GM23338 (cell line): Measurements from ENCODE around the gene KCNT1. TPM values are rescaled to one million over a fixed set of nuclear protein-coding genes. Genes with fewer than 3 reads are reported as not detected.

Experiments used
- ATAC-seq: fragments of 200-7000 bp; cut with Tn5 transposase; 3 replicates; pipeline ENCODE4 v1.9.1; 2020
- DNase-seq: peaks from one replicate; pipeline ENCODE4 v3.0.0-alpha.2; 2015; ENCODE audit warnings: low spot score
- H2AFZ ChIP-seq: fragments of 200-600 bp; sonication (generic); 2 replicates; pipeline ENCODE4 v1.8.0; 2016; ENCODE audit warnings: antibody characterized with exemption, mild to moderate bottlenecking, moderate library complexity
- H3F3A ChIP-seq: fragments of 200-600 bp; sonication (generic); replicated peaks from 2 replicates; pipeline ENCODE4 v1.8.0; 2017; ENCODE audit warnings: antibody characterized with exemption, mixed run types, low read depth
- H3K27ac ChIP-seq: fragments of 200-600 bp; sonication (generic); 2 replicates; pipeline ENCODE4 v1.6.1; 2016; ENCODE audit warnings: low read depth
- H3K27me3 ChIP-seq: fragments of 200-600 bp; sonication (generic); 2 replicates; pipeline ENCODE4 v1.8.0; 2016; ENCODE audit warnings: mild to moderate bottlenecking, mixed run types, moderate library complexity; ENCODE audit not compliant: insufficient read depth
- H3K36me3 ChIP-seq: fragments of 200-600 bp; sonication (generic); 2 replicates; pipeline ENCODE4 v1.8.0; 2016; ENCODE audit warnings: mild to moderate bottlenecking; ENCODE audit not compliant: insufficient read depth
- H3K4me1 ChIP-seq: fragments of 200-600 bp; sonication (generic); 2 replicates; pipeline ENCODE4 v1.8.0; 2016; ENCODE audit warnings: mild to moderate bottlenecking, moderate library complexity; ENCODE audit not compliant: insufficient read depth
- H3K4me2 ChIP-seq: fragments of 200-600 bp; sonication (generic); 2 replicates; pipeline ENCODE4 v1.7.1; 2017; ENCODE audit warnings: mixed run types
- H3K4me3 ChIP-seq: fragments of 200-600 bp; sonication (generic); 2 replicates; pipeline ENCODE4 v1.6.1; 2016; ENCODE audit warnings: mixed run types
- H3K79me2 ChIP-seq: fragments of 200-600 bp; sonication (generic); replicated peaks from 2 replicates; pipeline ENCODE4 v1.8.0; 2017; ENCODE audit warnings: mild to moderate bottlenecking; ENCODE audit not compliant: insufficient read depth
- H3K9me2 ChIP-seq: fragments of 200-600 bp; sonication (generic); 2 replicates; pipeline ENCODE4 v1.8.0; 2017; ENCODE audit not compliant: insufficient read depth
- H4K20me1 ChIP-seq: fragments of 200-600 bp; sonication (generic); replicated peaks from 2 replicates; pipeline ENCODE4 v1.8.0; 2017; ENCODE audit warnings: mild to moderate bottlenecking; ENCODE audit not compliant: insufficient read depth
- H3K27ac Mint-ChIP-seq: 2 replicates; pipeline ENCODE4 v1.8.0; 2020; ENCODE audit warnings: inconsistent platforms, mild to moderate bottlenecking, moderate library complexity, mixed read lengths
- H3K27me3 Mint-ChIP-seq: 3 replicates; pipeline ENCODE4 v1.8.0; 2022; ENCODE audit warnings: low read depth, mild to moderate bottlenecking, moderate library complexity, mixed read lengths, inconsistent platforms; ENCODE audit not compliant: insufficient read depth, poor library complexity
- H3K36me3 Mint-ChIP-seq: 3 replicates; pipeline ENCODE4 v1.8.0; 2021; ENCODE audit warnings: low read depth, mild to moderate bottlenecking, inconsistent platforms, moderate library complexity, mixed read lengths
- H3K4me1 Mint-ChIP-seq: 3 replicates; pipeline ENCODE4 v1.8.0; 2020; ENCODE audit warnings: mild to moderate bottlenecking, inconsistent platforms, mixed read lengths
- H3K4me3 Mint-ChIP-seq: 3 replicates; pipeline ENCODE4 v1.8.0; 2021; ENCODE audit warnings: moderate library complexity, mild to moderate bottlenecking, inconsistent platforms, mixed read lengths
- H3K9me3 Mint-ChIP-seq: 3 replicates; pipeline ENCODE4 v1.8.0; 2020; ENCODE audit warnings: moderate library complexity, mild to moderate bottlenecking, inconsistent platforms, mixed read lengths
- CREB1 ChIP-seq: fragments of 250-450 bp; sonication (Bioruptor Pico); IDR thresholded peaks from 2 replicates; pipeline ENCODE4 v1.5.0; 2020; ENCODE audit warnings: low read depth, mild to moderate bottlenecking, moderate library complexity
- CTCF ChIP-seq, 2 experiments: fragments of 200-600 bp in 1 of 2; sonication (generic) in 1 of 2; conservative IDR thresholded peaks; 2 replicates each; pipeline versions ENCODE4 v1.5.1 to v1.6.1; 2016 to 2017; ENCODE audit warnings: antibody characterized with exemption in 2 of 2, low read depth in 2 of 2, mild to moderate bottlenecking in 2 of 2, moderate library complexity in 1 of 2
- ETS1 ChIP-seq: IDR thresholded peaks from 2 replicates; pipeline ENCODE4 v1.6.1; 2016; ENCODE audit warnings: antibody characterized with exemption
- EZH2 ChIP-seq: fragments of 200-600 bp; sonication (generic); IDR thresholded peaks from one replicate; pipeline ENCODE4 v1.8.0; 2017; ENCODE audit warnings: antibody characterized with exemption, mild to moderate bottlenecking, low read depth; ENCODE audit not compliant: unreplicated experiment
- EZH2phosphoT487 ChIP-seq: fragments of 200-600 bp; sonication (generic); IDR thresholded peaks from one replicate; pipeline ENCODE4 v1.8.1; 2018; ENCODE audit warnings: antibody characterized with exemption; ENCODE audit not compliant: unreplicated experiment
- JUNB ChIP-seq: IDR thresholded peaks from one replicate; pipeline ENCODE4 v1.6.1; 2016; ENCODE audit warnings: antibody characterized with exemption; ENCODE audit not compliant: unreplicated experiment
- NANOG ChIP-seq: IDR thresholded peaks from 2 replicates; pipeline ENCODE4 v1.6.1; 2016; ENCODE audit warnings: antibody characterized with exemption, borderline replicate concordance
- POLR2AphosphoS5 ChIP-seq: IDR thresholded peaks from 2 replicates; pipeline ENCODE4 v1.6.1; 2016; ENCODE audit warnings: antibody characterized with exemption, low read depth
- STAT1 ChIP-seq: IDR thresholded peaks from one replicate; pipeline ENCODE4 v1.6.1; 2016; ENCODE audit warnings: antibody characterized with exemption; ENCODE audit not compliant: unreplicated experiment
- ZNF114 ChIP-seq: fragments of 250-450 bp; sonication (Bioruptor Pico); IDR thresholded peaks from 2 replicates; pipeline ENCODE4 v1.5.0; 2020; ENCODE audit warnings: mild to moderate bottlenecking, moderate library complexity
- ZNF331 ChIP-seq: fragments of 250-450 bp; sonication (Bioruptor Pico); IDR thresholded peaks from 2 replicates; pipeline ENCODE4 v1.5.0; 2020; ENCODE audit warnings: low read depth, mild to moderate bottlenecking, moderate library complexity
- ZNF462 ChIP-seq: fragments of 250-450 bp; sonication (Bioruptor Pico); IDR thresholded peaks from 2 replicates; pipeline ENCODE4 v1.5.0; 2020; ENCODE audit warnings: mild to moderate bottlenecking, moderate library complexity
- polyA plus RNA-seq: library from polyadenylated mRNA; unstranded; fragments of >200 nt; fragmentation: Nextera tagmentation; extraction: Ambion mirVana; gene quantifications from 2 replicates; pipeline ENCODE4 v1.2.1, GENCODE V29; 2016
- total RNA-seq: library from RNA; depleted of rRNA; stranded (reverse); fragments of >200 nt; shearing (Covaris generic); gene quantifications from 2 replicates; pipeline ENCODE4 v1.2.3, GENCODE V29; 2014

KCNT1 gene
- total and polyA plus RNA-seq, 2 experiments from 2014 or later: 0.05 to 0.28 TPM

GRCh38 chr9:135676891-135677290 lies 25.1 kb upstream of the KCNT1 start:
- Mint-ChIP-seq H3K27me3 (peaks cover 4% of the 10 kb centered on the region), H3K9me3 (peaks cover 4% of the 10 kb centered on the region; the same call in 1 of the 3 replicates), H3K4me1 (peaks cover 8% of the 10 kb centered on the region), H3K4me3 (no peak overlapping the region), H3K27ac (no peak overlapping the region), H3K36me3 (no peaks in the 10 kb centered on the region)
- ATAC-seq (no peak), DNase-seq (no peak)
- H3K36me3 ChIP-seq: no peaks in the 10 kb centered on the region
- H3K4me3 ChIP-seq: no peak overlapping the region
- no peak overlapping the region for H3K27ac ChIP-seq
- H3F3A ChIP-seq: no peaks in the 10 kb centered on the region
- TF ChIP-seq ETS1 (no peak), POLR2AphosphoS5 (no peak), EZH2phosphoT487 (no peak), EZH2 (no peak), ZNF114 (CRISPR knock-in tag) (no peak), CTCF (conservative IDR thresholded peaks at IDR 0.05; ENCODE audit: low read depth in 2 of 2) (no peak), NANOG (no peak), ZNF331 (CRISPR knock-in tag) (no peak), STAT1 (no peak), JUNB (no peak), ZNF462 (CRISPR knock-in tag) (no peak), CREB1 (CRISPR knock-in tag) (no peak)
- H3K27me3 ChIP-seq: no peaks in the 10 kb centered on the region
- H4K20me1 ChIP-seq: no peaks in the 10 kb centered on the region
- H3K79me2 ChIP-seq: no peaks in the 10 kb centered on the region
- no peaks in the 10 kb centered on the region for H3K9me2 ChIP-seq
- no peaks in the 10 kb centered on the region; the same call in 1 of the 2 replicates for H3K4me1 ChIP-seq
- no peak overlapping the region for H2AFZ ChIP-seq
- H3K4me2 ChIP-seq: no peak overlapping the region
